Muscle layer of colon (tissue), 2 donors: Measurements from ENCODE around the gene TGFB3.

Experiments
- H3K27ac ChIP-seq: one replicate; pipeline ENCODE4 v1.7.0; 2013; ENCODE audit warnings: low read depth, mild to moderate bottlenecking, low read length, moderate library complexity
- H3K27me3 ChIP-seq, 2 donors: one replicate each; pipeline ENCODE4 v1.7.0; 2013; ENCODE audit warnings: low read length in 2 of 2, mild to moderate bottlenecking in 2 of 2; ENCODE audit not compliant: insufficient read depth in 2 of 2, control insufficient read depth in 1 of 2
- H3K36me3 ChIP-seq: one replicate; pipeline ENCODE4 v1.7.0; 2013; ENCODE audit warnings: mild to moderate bottlenecking, low read length; ENCODE audit not compliant: insufficient read depth
- H3K4me1 ChIP-seq: one replicate; pipeline ENCODE4 v1.7.0; 2013; ENCODE audit warnings: mild to moderate bottlenecking, low read length; ENCODE audit not compliant: insufficient read depth
- H3K4me3 ChIP-seq, 2 donors: one replicate each; pipeline ENCODE4 v1.7.0; 2013; ENCODE audit warnings: low read length in 2 of 2, low read depth in 1 of 2, mild to moderate bottlenecking in 1 of 2, moderate library complexity in 1 of 2
- H3K9ac ChIP-seq: one replicate; pipeline ENCODE4 v1.7.0; 2013; ENCODE audit warnings: low read length
- H3K9me3 ChIP-seq: one replicate; pipeline ENCODE4 v1.7.0; 2013; ENCODE audit warnings: mild to moderate bottlenecking, low read length
- donor health status: abdominal sarcoma.
- donor health status: Adenocarcinoma of cecum.

TGFB3 gene

DNA sequence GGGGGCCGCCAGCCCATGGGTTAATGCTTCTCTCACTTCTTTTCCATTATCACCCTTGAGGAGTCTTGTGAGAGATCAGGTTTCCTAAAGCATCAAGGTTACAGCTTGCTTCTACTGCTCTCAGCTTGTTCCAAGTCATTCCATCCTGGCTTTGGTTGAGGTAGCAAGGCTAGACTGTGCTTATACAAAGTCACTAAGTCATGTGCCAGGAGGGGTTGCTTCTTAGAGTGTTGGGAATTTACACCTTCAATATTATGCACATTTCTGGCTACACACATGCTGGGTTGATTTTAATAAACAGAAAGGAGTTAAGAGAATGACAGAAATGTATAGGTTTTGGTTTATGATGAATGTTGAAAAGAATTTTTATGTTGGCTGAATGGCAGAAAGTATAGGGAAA, 25.6 kb upstream of the TGFB3 start:
- H3K27ac ChIP-seq = no peak overlapping the region
- H3K9me3 ChIP-seq = peaks cover 10% of the 10 kb centered on the region
- no peak overlapping the region for H3K9ac ChIP-seq
- no peaks in the 10 kb centered on the region for H3K27me3 ChIP-seq
- peaks cover 9% of the 10 kb centered on the region for H3K4me1 ChIP-seq
- H3K4me3 ChIP-seq = no peak overlapping the region
- peaks cover 23% of the 10 kb centered on the region for H3K36me3 ChIP-seq

DNA sequence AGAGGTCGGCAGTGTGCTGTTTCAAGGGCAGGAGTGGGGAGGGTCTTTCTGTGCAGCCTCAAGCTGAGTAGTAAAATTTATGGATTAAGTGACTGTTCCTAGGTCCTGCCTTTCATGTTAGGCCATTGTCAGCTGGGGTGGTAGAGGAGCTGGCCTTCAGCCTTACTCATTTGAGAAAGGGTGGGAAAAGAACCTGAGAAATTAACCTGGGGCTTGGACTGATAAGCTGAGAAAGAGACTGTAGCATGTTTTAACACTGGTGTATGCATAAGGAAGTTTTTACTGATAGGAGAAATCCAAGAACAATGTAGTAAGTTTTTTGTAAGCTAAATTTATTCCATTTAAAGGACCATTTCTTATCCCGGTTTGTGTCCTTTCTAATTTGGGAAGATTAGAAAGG, 24.5 kb upstream of the TGFB3 start:
- Histone ChIP-seq H3K9me3 (peaks cover 10% of the 10 kb centered on the region), H3K27me3 (no peaks in the 10 kb centered on the region), H3K4me1 (no peaks in the 10 kb centered on the region), H3K9ac (no peak overlapping the region), H3K27ac (no peak overlapping the region), H3K4me3 (no peak overlapping the region), H3K36me3 (peaks cover 27% of the 10 kb centered on the region)

DNA sequence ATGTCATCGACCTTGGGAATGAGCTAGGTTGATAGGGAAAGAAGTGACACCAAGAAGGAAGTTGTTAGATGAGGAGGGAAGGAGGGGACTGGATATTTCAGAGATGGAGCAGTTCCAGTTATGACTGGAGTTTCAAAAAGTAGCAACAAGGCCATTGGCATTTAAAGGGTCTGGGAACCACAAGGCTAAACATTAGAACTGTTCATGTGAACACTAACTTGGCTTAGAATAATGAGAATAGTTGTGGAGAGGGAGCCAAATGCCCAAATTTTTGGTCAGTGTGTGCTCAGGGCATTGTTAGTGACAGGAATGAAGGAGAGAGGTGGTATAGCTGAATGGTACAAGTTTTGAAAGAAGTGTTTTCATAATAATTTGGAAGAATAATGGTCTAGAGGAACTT, 20.6 kb upstream of the TGFB3 start:
- Histone ChIP-seq H3K4me3 (no peak overlapping the region), H3K9me3 (peaks cover 10% of the 10 kb centered on the region), H3K27me3 (no peaks in the 10 kb centered on the region), H3K27ac (no peak overlapping the region), H3K9ac (no peak overlapping the region), H3K4me1 (no peaks in the 10 kb centered on the region), H3K36me3 (peaks cover 41% of the 10 kb centered on the region)

DNA sequence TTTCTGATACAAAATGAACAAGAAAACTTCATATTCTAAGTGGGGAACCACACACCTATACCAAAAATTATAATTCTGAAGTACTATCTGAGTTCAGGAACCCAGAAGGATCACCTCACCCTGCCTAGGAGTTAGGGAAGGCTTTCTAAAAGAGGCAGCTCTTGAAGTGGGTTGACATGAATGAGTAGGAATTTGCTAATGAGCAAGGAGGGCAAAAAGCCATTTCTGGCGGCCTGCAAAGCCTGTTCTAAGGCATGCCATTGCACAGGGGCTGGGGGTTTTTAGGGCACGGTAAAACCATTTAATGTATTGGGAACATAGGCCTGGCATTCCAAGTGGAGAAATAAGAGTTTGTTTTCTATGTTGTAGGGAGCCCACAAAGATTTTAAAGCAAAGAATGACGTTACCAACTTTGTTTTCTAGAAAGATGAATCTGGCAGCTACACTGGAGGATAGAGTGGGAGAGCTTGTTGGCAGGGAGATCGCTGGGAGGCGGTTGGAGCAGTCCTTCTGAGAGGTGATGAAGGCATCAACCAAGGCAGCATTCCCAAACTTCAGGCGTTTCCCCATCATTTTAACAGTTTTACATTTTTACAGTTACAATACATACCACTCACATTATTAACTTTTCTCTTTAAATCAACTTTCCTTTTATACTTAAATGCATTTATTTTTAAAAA, 17.9 kb upstream of the TGFB3 start:
- Histone ChIP-seq H3K4me3 (no peak overlapping the region), H3K9me3 (peaks cover 4% of the 10 kb centered on the region), H3K27me3 (no peaks in the 10 kb centered on the region), H3K4me1 (peaks cover 12% of the 10 kb centered on the region), H3K9ac (no peak overlapping the region), H3K36me3 (peaks cover 29% of the 10 kb centered on the region), H3K27ac (no peak overlapping the region)

DNA sequence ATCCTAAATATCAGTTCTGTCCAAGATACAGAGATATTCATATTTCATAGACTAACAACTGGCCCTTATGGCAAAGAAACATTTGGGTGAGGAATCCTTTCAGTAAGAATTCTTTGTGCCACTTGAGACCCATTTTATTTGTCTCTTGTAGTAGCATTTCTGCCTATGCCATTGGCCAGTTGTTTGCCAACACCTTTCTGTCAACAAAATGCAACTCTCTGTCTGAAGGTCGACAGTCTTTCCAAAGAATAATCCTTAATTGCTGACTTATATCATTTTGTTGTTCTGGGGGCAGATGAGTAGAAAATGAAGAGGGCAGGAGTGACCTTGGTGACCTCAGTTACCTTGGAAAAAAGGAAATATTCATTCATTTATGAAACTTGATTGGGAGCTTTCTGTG, 14.7 kb upstream of the TGFB3 start:
- Histone ChIP-seq H3K27ac (no peak overlapping the region), H3K4me1 (peaks cover 22% of the 10 kb centered on the region), H3K9me3 (no peaks in the 10 kb centered on the region), H3K27me3 (no peaks in the 10 kb centered on the region), H3K4me3 (no peak overlapping the region), H3K9ac (no peak overlapping the region), H3K36me3 (peaks cover 31% of the 10 kb centered on the region)

DNA sequence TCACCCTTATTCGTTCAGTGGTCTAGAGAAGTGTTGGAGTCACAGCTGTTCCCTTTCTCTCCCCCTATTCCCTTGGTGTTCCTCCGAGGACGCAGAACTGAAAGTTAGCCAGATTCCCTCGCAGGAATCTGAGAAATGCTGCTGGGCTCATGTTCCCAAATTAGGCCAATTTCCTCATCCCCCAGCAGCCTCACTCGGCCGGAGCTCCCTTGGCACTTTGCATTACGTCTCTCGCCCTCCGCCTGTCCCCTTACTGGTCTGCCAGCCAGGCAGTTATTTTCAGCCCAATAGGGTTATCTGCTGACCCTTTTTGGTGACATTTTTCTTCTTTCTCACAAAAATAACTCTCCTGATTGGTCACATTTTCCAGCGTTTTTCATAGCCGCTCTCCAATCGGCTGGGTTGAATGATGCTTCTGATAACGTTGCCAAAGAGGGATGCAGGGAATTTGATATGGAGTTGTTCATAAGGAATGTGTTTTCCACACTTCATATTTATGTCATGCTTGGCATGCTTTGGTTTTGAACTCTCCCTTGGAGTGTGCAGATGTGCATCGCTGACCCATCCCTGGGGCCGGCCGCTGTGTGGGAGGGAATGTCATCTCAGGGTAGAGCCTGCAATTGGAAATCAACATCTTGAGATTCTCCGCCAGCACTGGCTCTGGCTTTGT, 13.7 kb upstream of the TGFB3 start:
- no peaks in the 10 kb centered on the region for H3K27me3 ChIP-seq
- no peaks in the 10 kb centered on the region for H3K9me3 ChIP-seq
- H3K4me3 ChIP-seq = peak overlapping the region in 1 of 2 donors; percentile 41
- peaks cover 24% of the 10 kb centered on the region for H3K4me1 ChIP-seq
- H3K27ac ChIP-seq = peak overlapping the region; percentile 73
- H3K36me3 ChIP-seq = peaks cover 26% of the 10 kb centered on the region
- H3K9ac ChIP-seq = no peak overlapping the region

DNA sequence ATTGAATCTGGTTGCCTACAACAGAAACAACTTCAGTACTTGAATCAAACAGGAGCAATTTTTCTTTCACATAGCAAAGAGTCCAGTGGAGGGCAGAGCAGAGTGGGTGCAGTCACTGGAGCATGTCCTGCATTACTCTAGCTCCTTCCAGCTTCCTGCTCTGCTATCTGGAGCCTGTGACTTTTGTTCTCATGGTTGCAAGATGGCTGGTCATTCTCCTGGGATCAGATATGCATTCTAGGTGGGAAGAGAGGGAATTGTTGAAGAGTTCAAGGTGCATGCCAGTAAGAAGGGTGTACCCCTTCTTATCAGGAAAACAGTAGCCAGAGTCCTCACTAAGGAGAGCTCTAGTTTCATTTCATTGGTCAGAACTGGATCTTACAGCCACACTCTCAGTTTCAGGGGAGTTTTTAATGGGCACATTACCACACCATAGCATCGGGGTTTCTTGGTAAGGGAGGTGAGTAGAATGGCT, 11.8 kb upstream of the TGFB3 start:
- Histone ChIP-seq H3K9ac (no peak overlapping the region), H3K9me3 (no peaks in the 10 kb centered on the region), H3K4me1 (peaks cover 24% of the 10 kb centered on the region), H3K4me3 (no peak overlapping the region), H3K27me3 (no peaks in the 10 kb centered on the region), H3K27ac (no peak overlapping the region), H3K36me3 (peaks cover 31% of the 10 kb centered on the region)

DNA sequence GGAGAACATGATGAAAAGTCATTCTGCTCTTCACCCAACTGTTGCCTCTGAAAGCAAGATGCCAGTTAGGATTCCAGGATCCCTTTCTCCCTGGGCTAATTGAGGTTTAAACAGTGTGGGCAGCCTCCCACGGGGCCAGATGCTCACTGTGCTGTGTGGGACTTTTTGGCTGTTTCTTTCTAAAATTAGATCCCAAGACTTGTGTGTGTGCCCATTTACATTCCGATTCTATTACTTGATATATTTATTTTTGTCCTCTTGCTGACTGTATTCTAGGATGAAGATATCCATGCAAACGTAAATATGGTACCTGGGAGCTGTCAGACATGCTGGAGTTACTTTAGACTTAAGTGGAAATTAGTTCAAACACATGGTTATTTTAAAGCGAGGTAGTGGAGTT, 10.0 kb upstream of the TGFB3 start:
- no peaks in the 10 kb centered on the region for H3K9me3 ChIP-seq
- H3K4me3 ChIP-seq = no peak overlapping the region
- H3K27me3 ChIP-seq = no peaks in the 10 kb centered on the region
- H3K4me1 ChIP-seq = peaks cover 29% of the 10 kb centered on the region
- no peak overlapping the region for H3K9ac ChIP-seq
- peak overlapping the region; percentile 7 for H3K27ac ChIP-seq
- H3K36me3 ChIP-seq = peaks cover 23% of the 10 kb centered on the region

DNA sequence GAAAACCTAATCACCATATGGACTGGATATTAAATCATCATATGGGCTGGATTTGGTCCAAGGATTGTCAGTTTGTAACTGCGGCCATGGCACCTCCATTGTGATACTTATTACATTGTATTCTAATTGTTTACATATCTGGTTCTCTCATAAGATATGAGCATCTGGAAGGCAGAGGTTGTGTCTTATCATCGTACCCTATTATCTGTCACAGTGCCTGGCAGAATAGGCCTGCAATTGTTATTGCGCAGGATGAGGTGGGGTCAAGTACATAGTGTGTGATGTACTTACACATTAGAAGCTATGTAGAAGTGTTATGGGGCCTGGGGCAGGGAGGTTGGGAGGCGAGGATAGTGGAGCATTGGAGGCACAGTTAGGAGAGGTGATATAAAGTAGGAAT, 8.5 kb upstream of the TGFB3 start:
- H3K36me3 ChIP-seq = peaks cover 23% of the 10 kb centered on the region
- H3K27ac ChIP-seq = no peak overlapping the region
- no peaks in the 10 kb centered on the region for H3K27me3 ChIP-seq
- peaks cover 24% of the 10 kb centered on the region for H3K4me1 ChIP-seq
- no peak overlapping the region for H3K9ac ChIP-seq
- H3K9me3 ChIP-seq = no peaks in the 10 kb centered on the region
- H3K4me3 ChIP-seq = no peak overlapping the region

DNA sequence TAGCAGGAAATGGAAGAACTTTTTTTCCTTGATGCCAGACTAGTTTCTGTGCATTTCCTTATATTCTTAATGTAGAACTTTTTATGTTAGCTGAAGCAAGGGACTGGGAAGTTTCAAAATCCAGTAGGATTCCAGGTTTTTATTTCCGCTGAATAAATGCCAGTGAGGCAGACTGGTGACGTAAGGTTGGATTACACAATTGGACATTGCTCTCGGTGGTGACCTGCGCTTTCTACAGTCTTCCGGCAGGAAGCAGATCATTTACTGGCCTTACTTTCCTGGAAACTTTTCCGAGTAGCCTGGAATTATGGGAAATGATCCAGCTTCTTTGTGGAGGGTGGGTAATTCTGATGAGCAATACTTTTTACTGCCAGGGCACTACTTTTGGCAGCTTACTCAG, 7.3 kb upstream of the TGFB3 start:
- Histone ChIP-seq H3K9me3 (no peaks in the 10 kb centered on the region), H3K27ac (no peak overlapping the region), H3K27me3 (no peaks in the 10 kb centered on the region), H3K4me3 (no peak overlapping the region), H3K36me3 (peaks cover 23% of the 10 kb centered on the region), H3K4me1 (peaks cover 24% of the 10 kb centered on the region), H3K9ac (no peak overlapping the region)

DNA sequence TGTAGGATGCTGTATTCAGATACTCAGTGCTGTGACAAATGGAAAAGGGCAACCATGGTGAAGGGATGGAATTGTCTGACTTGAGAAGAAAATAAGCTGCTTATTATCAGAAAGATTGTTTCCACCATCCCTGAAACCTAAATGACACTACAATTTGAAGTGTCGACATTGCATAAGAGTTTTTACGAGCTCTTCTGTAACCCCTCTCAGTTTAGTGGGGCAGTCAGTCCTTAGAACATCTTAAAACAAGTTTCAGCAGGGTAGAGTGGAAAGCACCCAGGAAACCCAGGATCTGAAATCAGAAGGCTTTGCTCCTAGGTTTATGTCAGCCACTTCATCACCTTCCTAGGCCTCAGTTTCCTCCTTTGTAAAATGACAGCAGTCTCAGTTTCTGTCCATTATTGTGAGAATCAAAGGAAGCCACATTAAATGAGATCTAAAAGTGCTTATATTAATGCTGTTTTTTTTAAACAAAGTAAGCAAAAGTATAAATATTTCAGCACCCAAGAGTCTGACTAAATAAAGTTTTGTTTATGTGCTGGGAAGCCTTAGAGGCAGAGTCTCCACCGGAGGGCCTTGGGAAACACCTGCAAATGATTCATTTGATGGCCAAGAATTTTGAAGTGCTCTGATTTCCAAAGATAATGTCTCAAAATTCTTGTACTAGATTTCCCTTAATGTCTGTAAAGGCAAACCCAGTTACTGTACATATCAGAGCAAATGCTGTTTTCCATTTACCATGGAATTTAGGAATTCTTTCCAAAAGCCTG, 5.6 kb upstream of the TGFB3 start:
- Histone ChIP-seq H3K27me3 (no peaks in the 10 kb centered on the region), H3K9me3 (no peaks in the 10 kb centered on the region), H3K4me1 (peaks cover 23% of the 10 kb centered on the region), H3K4me3 (no peak overlapping the region), H3K9ac (no peak overlapping the region), H3K27ac (no peak overlapping the region), H3K36me3 (peaks cover 17% of the 10 kb centered on the region)
